Stimulated activated CD4-positive, alpha-beta T cell treated with anti-CD3 and anti-CD28 coated beads, Interleukin-15, amount 100 ng/mL, for 1 hour (primary cell): ENCODE measurements around the gene ASAH2.
"Not testable (repeated sequence)": the region's sequence is repeated elsewhere in the genome, so short reads cannot be mapped to it uniquely, and the experiment has no call there.

Experiments
- DNase-seq, 2 donors: peaks; one replicate each; pipeline ENCODE4 v3.0.0-alpha.2; 2020; ENCODE audit warnings: low read depth in 1 of 2, low spot score in 1 of 2

Gene ASAH2

DNA sequence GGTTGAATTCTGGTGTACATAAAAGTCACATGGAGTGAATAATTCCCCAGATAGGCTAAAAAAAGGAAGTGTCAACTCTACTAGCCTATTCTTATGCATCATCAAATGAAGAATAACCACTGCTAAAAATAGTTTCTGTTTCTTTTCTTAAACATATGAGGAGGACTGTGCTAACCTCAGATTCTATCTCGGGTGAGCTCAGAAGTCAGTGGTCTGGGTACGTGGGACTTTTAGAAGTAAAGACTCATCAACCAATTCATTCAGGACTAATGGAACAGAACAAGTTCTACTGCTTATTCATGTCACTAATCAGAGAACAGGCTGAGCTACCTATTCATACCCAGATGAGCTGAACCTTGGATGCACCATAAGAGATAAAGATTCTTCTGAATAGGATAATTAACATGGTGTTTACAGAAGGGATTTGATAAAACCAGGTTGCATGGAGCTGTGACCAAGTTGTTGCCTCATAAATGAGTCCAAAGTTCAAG, 9.5 kb upstream of the ASAH2 start:
- no peak for DNase-seq

DNA sequence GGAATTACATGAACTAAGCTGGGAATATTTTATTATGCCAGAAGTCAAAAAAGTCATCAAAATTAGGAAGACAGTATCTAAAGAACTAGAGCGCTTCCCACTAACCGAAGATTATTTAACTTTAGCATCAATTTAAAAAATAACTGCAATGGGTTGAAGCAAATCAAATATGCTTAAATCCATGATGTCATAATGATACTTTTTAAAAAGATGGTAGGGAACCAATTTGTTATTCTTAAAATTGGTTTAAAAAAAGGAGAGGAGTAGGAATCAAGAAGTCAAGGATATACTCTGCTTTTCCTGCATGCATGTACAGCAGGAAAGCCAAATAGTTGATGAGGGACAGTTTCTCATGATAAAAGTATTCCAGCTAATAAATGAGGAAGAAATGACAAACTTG, 3.2 kb upstream of the ASAH2 start:
- no peak for DNase-seq

DNA sequence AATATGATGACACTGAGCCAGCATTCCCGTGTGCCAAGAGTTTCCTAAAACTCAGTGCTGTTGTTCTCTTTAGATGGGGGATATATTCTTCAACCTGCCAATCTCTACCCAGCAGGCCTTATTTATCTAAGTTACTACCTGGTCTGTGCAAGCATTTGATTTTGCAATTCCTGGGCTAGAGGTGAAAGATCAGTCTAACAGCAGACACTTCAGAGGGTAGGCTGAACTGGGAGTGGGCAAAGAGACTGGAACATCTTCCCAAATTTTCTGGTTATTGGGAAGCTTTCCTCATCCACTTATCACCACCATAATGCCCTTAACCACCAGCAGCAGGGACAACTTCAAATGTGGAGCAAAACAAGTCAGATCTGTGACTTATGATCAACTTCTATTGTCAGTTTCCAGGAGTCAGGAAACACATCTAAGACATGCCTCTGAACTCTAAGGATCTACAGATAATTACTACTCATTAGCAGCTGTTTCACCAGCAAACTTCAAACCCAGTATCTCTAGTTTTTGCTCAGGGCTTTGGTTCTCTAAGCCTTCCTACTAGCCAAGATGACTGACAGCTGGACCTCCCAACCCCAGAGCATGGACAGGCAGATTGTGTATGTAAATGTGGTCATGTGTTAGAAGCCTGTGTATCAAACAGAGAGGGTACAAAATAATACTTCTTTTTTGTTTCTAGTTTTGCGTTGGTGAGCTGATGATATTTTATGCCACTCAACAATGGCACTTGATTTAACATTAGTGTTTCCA, 1.0 kb downstream of the ASAH2 start:
- no peak for DNase-seq

DNA sequence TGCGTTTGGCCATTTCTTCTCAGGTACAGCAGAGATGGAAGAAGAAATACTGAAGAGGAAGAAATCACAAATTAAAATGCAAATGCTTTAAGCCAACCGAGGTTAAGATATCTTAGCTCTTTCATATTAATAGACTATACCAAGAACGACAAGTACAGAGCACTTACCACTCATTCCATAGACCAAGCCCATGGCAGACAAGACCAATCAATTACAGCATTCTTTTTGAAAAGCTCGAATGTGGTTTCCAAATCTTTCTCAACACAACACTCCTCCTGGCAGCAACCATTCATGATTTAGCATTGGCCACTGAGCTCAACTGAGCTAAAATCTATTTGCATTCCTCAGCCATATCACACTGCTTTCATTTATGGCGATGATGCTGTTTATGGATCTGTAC, 2.7 kb downstream of the ASAH2 start:
- no peak for DNase-seq

DNA sequence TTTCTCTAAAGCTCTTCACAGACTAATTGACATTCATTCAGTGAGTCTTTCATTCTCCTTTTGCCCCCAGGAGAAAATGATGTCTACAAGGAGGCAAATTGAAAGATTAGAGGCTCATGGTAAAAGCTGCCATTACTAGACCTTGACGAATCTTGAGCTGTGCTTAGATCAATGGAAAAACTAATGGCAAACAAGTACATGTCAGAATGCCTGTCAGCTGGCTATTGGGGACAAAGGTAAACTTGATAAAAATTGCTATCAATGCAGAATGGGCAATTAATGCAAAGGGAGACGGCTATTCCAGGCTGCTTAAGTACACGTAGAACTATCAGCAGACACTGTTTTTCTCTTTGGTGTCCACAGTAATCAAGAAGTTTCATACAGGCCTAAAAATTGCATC, 3.3 kb downstream of the ASAH2 start:
- DNase-seq: no peak

DNA sequence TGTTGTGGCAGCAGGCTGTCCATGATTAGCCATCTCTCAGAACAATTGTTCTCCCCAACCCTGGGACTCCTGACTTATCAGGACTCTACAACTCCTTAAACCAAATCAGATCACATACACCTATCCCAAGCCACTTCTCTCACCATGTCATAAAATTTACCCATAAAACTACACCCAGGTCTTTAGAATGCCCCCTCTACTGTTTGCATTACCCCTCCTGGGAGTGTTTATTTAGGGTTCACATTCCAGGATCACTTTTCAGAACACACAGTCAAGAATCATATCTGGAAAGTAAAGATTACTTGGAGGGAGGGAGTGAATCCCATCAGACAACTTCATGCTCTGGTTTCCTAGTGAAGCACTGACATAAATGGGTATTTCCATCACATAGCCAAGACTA, 7.1 kb downstream of the ASAH2 start:
- no peak for DNase-seq

DNA sequence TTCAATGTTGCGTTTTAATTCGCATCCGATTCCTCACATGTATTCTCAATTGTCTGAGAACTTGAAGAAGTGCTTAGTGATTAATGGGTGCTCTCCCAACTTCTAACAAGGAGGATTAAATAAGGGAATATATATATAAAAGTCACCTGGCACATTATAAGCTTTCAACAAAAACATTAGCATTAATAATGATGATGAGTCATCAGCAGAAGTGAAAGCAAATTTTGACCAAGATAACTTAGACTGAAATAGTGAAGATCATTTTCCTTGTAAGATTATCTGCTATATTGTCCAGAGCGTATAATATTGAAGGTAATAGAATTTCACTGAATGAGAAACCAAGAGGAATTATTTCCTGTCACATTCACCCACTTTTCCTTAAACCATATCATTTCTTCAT, 8.5 kb downstream of the ASAH2 start:
- DNase-seq: no peak

DNA sequence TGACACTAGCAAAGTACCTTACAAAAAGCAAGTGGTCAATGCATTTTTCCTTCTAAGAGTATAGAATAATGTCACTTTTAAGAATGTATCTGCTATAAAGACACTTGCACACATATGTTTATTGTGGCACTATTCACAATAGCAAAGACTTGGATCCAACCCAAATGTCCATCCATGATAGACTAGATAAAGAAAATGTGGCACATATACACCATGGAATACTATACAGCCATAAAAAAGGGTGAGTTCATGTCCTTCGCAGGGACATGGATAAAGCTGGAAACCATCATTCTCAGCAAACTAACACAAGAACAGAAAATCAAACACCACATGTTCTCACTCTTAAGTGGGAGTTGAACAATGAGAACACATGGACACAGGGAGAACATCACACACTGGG, 9.8 kb downstream of the ASAH2 start:
- DNase-seq: not testable (repeated sequence)

DNA sequence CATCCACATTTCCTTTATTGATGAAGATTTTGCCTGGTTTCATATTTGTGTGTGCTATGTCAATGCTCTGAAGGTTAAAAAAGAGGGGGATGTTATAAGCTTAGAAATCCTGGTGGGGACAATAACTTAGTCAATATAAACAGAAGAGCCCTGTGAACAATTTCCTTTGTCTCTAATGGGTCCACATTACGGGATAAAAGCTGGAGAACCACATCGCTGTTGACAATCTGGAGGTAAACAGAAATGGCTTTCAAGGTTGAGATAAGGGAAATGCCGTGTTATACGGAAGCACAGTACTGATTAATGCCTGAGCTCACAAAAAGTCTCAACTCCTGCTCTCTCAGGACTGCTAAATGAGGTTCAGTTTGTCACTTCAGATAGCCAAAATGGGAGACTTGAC, 16.8 kb downstream of the ASAH2 start:
- no peak for DNase-seq

DNA sequence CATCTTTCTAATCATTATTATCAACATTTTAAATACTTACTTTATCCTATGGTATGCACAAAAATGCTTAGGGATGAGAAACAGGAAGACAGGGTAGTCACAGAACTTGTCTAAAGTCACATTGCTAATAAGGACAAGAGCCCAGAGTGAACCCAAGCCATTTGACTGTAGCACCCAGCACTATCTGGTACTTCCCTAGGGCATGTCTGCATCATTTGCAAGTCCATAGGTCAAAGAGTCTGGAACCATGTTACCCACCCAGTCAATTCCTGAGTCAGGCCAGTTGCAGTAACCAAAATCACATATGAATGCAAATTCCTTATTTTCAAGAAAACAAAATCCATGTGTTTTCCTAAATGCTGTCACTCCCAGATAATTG, 19.1 kb downstream of the ASAH2 start:
- DNase-seq: no peak

DNA sequence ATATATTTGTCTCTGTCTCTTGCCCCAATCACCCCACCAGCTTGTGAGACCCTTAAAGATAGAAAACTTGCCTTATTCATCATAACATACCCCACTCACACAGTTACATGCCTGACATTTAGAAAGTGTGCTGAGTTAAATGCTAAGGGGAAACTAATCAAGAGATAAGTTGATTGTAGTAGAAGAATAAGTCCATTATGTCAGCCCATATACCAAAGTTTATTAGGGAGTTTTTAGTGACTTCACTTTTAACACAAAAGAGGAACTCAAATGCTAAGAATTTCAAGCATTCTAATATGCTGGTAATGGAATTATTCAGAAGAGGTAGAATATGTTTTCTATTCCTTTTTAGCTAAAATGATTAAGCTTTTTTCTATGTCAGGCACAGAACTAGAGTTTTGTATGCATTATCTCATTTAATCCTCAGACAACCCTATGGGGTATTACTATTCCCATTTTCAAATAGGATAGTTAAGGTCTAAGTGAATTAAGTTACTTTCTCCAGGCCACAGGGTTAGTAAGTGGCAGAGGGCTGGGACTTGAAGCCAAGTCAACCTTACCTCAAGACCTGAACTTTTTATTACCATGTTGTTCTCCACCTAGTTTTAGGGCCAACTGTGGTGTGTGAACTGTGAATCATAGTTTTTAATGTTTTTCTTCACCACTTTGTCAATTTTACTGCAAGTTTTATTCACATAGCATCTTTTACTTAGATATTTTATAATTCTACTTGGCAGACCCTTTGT, 19.6 kb downstream of the ASAH2 start:
- no peak for DNase-seq

DNA sequence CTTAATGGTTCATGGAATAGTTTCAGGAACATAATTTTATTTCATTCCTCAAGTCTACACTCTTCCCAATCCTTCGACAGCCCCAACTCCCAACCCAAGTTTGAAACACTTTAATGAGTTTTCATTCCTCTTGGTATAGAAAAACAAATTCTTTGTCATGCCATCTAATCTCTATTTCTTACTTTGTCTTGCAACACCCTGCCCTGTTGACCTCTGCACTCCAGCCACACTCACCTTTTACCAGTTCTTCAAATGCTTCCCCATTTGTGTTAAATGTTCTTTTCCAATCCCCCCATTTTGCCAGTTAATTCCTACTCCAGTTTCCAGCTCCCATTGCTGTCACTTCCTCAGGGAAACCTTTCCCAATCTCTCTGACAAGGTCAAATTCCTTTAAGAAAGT, 21.9 kb downstream of the ASAH2 start:
- DNase-seq: no peak

DNA sequence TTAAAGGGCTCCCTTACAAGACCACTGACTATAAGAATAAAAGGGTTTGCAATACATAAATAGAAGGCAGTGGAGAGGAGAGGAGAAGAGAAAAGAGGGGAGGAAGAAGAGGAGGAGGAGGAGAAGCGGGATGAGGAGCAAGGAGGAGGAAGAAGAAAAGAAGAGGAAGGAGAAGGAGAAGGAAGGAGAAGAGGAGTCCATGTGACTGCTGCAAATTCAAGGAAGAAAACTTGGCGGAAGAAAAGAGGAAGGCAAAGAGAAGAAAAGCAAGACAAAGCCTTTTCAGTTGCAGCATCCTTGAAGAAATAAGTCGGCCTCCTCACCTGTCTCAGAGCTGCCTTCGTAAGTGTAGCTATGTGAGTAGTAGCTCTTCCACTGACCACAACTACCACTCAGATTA, 22.6 kb downstream of the ASAH2 start:
- no peak for DNase-seq

DNA sequence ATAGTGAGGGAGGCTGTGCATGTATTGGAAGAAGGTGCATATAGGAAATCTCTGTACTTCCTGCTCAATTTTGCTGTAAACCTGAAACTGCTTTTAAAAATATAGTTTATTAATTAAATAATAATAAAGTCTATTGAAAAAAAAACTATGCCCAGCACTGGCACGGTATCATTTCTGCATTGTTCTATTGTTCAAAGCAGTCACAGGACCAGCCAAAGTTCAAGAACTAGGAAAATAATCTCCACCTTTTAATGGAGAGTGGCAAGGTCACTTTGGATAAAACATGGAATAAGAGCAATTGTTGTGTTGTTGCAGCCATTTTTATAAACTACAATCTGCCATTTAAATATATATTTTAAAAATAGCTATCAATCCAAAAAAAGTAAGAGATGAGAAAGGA, 24.7 kb downstream of the ASAH2 start:
- DNase-seq: no peak

DNA sequence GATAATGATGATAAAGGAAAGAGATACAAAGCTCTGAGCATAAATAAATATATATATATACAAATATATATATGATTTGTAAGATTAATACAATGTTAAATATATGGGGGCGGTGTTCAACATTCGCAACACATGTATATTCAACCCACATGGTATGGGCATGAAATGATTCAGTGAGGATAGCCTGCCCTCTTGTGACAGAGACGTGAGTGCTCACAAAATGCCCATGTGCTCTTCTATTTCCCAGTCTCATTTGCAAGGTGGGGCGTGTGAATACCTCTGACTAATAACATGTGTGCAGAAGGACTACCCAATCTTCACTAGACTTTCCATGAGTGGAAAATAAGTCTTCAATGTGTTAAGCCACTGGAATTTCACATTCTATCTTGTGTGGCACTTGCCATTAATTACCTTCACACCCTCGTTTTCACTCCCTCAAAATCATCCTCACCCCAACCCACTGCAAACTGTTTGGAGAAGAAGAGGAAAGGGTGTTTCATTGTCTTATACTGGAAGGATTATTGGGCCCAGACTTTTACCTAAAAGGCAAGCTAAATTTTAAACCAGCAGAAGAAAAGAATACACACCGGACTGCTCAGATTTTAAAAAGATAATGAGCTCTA, 26.9 kb downstream of the ASAH2 start:
- no peak for DNase-seq

DNA sequence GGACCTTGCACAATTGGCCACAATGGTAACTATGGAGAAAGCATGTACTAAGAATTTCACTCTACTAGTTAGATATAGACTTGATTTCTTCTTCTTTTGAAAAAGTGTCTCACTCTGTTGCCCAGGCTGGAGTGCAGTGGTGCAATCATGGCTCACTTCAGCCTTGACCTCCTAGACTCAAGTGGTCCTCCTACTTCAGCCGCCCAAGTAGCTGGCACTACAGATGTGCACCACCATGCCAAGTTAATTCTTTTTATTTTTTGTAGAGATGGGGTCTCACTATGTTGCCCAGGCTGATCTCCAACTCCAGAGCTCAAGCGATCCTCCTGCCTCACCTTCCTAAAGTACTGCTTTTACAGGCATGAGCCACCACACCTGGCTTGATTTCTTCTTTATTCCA, 29.1 kb downstream of the ASAH2 start:
- DNase-seq: no peak

DNA sequence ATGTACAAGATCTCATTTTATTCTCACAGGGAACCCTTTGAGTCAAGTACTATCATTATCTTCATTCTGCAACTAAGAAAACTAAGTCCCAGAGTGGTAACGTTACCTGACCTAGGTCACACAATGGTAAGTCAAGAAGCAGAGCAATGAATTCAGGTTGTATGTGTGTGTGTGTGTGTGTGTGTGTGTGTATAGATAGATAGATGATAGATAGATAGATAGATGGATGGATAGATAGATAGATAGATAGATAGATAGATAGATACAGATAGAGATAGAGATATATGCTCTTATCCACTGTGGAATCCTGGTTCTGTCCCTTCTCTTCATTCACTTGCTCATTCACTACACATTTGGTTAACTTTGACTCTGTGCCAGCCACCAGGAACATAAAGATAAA, 29.8 kb downstream of the ASAH2 start:
- no peak for DNase-seq

DNA sequence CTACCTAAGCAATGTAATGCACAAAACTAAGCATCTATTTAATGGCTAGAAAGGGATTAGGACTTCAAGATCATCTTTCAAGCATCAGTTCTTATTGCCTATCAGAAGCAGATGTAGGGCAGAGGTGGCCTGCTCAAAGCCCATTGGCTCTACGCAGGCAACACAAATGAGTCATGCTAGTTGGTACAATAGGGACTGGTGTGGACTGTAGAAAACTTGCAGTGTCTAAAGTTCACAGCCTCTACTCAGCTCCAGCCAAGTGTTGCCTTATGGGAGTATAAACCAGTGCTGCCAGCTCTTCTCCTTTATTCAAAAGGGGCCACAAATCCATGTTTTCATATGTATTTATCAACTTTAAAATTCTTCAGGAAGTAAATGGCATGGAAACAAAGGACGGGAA, 31.7 kb downstream of the ASAH2 start:
- no peak for DNase-seq

DNA sequence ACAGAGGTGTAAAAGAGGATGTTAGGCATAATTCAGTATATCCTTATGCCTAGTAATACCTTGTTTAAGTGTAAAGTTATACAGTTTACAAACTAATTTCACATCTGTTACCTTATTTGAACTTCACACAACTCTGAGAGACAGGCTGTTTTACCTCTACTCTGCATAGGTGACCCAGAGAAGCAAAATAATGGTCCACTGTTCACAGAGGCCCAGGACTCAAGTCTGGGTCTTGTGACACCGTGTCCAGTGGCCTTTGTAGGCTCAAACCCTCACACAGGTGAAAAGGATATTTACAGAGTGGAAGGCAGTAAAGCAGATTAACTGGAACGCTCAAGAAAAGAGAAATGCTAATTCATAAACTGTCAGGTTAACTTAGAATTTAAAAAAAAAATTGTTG, 32.1 kb downstream of the ASAH2 start:
- no peak for DNase-seq

DNA sequence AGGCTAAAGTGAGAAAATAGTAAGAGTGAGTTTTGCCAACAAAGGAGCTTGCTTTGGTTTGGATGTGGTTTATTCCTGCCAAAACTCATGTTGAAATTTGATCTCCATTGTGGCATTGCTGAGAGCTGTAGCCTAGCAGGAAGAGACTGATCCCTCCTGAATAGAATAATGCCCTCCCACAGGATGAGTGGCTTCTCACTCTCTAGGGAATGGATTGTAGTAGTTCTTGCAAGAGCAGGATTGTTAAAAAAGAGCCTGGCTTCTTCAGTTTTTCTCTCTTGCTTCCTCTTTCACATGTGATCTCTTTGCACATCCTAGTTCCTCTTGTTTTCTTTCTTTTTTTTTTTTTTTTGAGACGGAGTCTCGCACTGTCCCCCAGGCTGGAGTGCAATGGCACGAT, 34.4 kb downstream of the ASAH2 start:
- DNase-seq: no peak

DNA sequence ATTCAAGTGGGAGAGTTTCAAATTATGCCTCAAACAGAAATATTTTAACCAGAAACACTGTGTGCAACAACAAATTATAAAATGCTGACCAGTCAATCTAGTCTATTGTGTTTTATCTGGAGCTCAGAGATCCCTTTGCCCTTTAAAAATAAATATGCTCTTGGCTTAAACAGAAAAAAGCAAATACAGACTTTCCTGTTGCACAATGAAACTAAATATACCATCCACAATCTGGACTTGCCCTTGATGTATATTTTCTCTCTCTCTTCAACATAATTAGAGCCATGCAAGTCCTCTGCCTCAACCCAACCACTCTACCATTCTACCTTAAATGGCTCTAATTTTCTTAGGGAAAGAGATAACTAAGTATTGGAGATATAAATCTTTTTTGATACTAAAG, 34.9 kb downstream of the ASAH2 start:
- DNase-seq: no peak

DNA sequence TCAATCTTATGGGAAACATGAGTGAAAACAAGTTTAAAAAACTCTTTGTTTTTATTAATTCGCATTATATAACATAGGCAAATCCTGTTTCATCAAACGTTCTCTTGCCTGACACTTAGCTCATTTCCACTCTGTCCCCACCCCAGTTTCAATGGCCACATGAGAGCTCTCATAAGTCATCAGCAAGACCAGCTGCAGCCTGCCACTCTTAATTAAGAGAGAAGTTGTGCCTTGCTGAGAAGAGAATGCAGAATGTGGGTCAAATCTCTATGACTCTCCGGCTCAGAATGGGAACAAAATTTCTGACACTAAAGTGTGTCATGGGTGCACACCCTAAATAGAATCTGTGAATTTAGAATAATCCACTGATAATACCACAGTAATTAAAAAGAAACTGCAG, 39.6 kb downstream of the ASAH2 start:
- DNase-seq: no peak
